Activated CD8-positive, alpha-beta memory T cell treated with anti-CD3 and anti-CD28 coated beads, Interleukin-2, amount 50 U/mL, for 24 hours (primary cell): ENCODE data around the gene MTAP.

Experiments used
- DNase-seq: peaks from one replicate; pipeline ENCODE4 v3.0.0-alpha.2; 2020; ENCODE audit errors: extremely low read depth

MTAP gene

DNA sequence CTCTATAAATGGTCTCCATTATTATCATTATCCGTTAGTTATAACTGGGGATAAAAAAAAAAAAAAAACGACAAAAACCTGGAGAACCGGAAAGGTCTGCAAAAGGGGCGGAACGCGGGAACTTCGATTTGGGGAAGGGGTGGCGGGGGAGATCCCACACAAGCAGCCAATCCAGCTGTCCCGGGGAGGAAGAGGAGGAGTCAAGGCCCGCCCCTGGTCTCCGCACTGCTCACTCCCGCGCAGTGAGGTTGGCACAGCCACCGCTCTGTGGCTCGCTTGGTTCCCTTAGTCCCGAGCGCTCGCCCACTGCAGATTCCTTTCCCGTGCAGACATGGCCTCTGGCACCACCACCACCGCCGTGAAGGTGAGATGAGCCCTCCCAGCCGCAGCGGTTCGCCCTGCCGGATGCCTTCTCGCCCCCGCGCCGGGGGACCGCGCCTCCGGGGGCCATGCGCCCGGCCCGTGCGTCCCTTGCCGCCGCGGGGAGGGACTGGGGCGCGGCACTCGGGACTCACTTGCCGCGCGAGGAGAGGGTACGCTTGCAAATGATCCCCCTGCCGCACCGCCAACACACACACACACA, at the start of gene MTAP:
Gene MTAP, plus strand, starts transcription at position 219 of the 583 bp plus-strand sequence. Its CDS starts 113 bp downstream, at position 332.
- DNase-seq, result peak; percentile 47

DNA sequence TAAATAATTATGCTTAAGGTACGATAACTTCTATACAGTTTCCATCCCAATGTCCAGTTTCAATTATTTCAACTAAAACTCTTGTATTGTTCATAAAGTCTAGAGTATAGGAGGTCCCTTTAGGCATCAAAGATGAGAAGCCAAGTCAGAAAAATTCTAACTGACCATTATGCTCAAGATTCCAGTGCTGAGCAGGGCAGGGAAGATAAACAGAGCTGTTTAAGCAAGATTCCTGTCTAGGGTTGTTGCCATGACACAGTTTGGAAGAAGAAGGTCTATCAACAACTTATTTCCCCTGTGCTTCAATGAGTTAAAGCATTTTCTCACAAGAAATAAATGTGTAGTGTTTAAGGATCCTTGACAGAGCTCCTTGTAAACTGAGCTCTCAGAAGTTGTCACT, 48.9 kb upstream of the MTAP start:
- no peak for DNase-seq

DNA sequence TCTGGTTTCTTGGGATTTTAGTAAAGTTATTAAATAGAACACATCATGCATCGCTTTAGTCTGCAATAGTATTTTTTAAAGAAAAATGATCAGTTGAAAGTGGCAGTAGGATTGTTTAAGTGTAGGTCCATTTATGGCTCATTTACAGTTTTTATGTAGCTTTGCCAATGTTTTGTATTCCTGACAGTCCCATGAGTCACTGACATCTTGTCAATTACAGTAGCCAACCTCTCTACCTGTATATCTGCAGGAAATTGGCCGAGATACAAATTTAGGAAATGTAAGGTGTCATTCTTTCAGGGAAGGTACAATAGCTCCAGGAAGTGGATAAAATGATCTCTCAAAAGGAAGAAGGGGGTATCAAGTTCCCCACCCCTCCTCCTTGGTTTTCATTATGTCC, 47.7 kb upstream of the MTAP start:
- DNase-seq, result no peak

DNA sequence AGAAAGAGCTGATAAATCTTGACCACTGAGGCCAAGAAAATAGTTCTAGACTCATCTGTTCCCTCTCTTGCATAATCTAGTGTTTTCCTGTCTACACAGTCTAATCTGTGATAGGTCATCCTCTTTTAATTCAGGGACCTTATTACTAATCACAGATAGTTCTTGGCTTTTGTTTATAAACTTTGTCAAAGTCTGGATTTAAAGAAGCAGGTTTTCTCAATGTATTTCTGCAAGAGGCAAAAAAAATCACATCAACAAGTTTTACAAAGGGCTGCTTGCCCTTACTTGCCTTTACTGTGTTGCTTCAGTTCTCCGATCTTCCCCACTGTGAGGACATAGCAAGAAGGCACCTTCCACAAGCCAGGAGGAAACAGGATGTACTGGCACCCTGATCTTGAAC, 43.9 kb upstream of the MTAP start:
- no peak for DNase-seq

DNA sequence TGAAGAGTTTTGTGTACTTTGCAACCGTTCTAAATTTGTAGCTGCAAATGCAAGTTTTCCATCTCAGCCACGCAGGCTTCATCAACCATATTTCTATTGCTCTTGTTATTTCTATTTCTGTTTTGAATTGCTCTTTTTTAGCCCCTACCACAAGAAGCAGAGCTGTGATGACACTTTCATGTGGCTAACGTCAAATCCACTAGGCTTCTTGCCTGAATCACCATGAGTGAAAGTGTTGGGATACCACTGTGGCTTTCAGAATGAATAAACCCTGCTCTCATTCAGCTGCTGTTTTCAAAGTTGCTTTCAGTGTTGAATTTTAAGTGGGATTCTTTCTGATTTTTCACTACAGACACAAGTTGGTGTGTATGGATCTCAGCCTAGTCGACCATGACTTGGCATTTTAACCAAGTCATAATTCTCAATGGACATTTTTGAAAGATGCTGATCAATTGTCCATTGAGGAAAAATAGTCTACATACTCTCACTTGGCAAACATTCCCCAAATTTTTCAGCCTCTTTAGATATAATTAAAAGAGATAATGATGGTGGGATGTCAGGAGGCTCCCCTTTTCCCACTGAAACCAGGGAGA, 41.0 kb upstream of the MTAP start:
- peak; percentile 2 for DNase-seq

DNA sequence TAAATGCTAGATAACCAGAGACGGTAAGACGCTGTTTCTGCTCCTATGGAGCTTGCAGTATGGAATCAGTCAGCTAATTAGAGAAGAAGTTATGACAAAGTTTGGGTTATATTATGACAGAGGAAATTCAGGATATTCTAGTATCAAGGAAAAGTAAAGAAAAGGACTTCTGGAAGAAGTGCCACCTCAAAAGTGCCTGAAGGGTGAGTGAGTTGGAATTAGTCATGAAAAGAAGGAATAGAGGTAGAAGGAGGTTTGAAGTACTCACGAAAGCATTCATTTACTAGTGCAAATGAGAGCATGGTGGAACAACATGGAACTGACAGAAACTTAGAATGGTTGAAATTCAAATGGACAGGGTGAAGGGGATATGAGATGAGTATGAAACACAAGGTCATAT, 40.4 kb upstream of the MTAP start:
- no peak for DNase-seq

DNA sequence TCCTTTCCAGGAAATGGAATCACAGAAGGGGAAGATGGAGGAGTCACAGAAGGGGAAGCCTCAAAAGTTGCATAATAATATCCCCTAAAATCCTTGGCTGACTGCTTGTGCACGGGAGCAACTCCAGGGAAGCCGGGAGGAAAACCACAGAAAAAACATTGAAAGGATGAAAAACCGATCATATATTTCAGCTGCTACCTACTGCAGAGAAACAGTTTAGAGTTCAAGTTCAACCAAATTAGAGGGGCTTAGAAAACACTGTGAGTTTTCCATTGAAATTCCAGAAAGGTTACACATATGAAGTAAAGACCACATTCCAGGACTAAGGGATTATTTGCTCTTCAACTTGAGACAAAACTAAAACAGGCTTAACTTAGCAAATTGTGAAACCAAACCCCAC, 37.6 kb upstream of the MTAP start:
- no peak for DNase-seq

DNA sequence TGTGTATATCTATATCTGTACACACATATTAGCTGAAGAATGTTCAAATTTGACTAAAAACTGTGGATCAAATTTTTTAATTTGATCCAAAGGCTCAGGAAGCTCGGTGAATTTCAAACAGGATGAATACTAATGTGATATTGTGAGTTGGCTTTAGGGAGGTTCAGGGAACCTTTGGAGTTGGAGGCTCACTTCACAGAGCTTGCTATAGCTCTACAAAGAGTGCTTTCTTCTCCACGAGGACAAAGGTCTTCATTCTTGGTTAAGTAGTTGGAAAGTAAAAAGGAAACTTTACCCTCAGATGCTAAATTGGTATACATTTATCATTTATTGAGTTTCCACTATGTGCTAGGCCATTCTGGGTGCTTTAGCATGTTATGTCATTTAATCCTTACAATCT, 36.3 kb upstream of the MTAP start:
- no peak for DNase-seq

DNA sequence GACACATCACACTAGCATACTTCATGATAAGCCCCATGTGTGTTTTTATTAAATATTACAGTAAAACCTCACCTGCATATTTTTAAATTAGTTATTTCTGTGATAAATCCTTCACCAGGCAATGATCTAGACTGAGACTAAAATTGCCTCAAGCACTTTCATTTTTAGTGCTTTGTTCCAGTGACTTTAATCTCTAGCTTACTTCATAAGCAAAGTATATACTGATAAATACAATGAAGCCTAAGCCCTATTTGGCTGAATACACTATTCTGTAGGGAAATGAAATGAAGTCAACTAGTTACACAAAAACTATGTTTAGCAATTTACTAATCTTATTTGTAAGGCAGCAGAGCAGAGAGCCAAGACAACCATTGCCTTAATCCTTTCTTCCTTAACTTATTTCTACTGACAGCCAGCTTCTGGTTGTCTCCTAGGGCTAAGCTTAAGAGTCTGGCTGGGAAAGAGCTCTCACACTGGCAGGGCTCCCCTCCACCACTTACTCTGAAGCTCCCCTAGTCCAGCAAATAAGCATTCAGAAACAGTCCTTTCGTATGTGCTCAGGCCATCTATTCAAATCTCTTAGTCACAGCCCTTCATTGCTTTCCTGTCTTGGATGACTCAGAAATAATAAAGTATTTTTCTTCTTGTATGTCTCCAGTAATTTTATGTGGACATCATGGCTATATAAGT, 31.4 kb upstream of the MTAP start:
- DNase-seq, result no peak

DNA sequence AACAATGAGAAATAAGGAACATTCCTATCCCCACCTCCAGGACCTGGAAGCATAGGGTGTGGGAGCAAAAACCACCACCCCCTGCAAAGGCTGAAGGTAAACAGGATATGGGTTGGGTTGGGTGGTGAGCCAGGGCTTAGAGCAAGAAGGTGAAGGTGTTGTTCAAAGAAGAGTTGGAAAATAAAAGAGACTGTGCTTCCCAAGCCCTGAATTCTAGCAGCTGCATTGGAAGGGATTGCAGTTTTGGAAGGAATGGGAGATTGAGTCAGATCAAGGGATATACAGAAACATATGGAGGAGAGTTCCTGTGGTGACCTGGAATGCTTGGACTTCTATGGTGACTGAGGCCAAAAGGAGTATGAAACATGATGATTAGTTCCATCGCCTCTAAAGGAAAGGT, 24.7 kb upstream of the MTAP start:
- no peak for DNase-seq

DNA sequence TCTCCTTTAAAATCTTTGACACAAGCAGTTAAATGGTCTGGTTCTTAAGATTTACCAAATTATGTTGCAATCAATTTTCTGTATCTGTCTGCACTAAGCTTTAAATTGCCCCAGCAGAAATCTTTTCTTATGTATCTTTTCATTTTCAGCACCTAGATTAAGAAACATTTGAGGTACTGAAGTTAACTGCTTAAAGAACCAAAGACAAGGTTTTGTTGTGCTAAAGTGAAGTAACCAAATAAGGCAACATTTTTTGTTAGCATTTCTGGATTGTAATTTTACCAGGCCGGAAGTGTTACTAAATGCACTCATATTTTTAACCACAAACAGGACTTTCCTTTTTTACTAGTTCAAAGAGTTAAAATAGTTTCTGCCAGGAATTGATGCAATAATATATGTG, 24.1 kb upstream of the MTAP start:
- DNase-seq, result no peak

DNA sequence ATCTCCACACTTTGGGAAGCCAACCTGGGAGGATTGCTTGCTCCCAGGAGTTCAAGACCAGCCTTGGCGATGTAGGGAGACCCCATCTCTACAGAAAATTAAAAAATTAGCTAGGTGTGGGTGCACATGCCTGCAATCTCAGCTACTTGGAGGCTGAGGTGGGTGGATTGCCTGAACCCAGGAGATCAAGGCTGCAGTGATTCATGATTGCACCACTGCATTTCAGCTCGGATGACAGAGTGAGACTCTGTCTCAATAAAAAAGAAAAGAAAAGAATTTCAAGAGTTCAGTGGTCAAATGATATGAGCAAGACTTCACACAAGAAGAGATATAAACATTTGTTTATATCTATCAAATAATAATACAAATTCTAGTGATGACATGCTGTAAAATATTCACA, 23.0 kb upstream of the MTAP start:
- DNase-seq, result no peak

DNA sequence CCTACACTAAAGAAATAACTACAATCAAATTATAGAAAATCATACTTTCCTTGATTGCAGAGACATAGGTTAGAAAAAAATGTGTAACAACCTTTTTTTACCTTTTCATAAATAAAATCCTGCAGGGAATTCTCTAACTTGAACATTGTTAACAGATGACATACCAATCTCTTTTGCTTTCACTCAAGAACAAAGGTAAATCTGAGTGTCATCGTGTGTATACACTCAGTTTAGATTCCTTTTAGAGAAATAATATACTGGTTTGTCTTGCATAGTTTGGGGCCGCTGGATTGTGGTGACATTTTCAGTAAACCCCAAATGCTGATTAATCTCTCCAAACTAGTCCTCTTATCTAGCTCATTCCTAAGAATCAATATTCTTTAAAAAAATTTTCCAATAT, 20.8 kb upstream of the MTAP start:
- no peak for DNase-seq

DNA sequence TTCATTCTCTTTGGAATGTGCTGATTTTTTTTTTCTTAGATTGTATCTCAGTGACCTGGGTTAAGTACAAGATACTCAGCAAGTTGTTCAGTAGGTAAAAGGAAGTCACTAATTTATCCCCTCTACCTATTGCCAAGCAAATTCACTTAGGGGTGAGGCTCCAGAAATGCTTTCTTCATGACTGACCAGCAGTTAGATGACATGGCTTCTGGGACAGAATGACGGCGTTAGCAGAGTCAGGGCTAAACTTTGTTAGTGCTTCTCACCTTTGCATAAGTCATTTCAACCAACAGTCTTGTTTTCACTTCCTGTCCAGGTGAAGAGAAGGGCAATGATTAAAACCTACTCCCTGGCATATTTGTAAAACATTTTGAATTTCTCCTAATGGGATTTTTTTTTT, 20.2 kb upstream of the MTAP start:
- no peak for DNase-seq

DNA sequence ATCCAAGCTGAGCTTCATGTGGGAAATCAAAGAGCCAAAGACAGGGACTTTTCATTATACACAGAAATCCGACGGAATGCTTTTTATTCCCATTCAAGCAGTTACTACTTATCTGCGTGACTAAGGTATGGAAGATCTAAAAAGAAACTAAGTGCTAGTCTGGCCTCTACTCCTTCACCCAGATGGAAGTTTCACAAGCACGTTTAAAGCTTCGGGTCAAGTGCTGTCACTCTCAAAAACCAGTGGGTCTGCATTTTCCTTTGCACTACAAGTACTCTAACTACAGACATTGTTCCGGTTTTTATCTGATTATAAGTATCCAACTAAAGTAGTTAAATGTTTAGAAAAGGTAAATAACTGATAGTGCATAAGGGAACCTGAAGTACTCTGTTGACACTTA, 13.7 kb upstream of the MTAP start:
- DNase-seq, result no peak

DNA sequence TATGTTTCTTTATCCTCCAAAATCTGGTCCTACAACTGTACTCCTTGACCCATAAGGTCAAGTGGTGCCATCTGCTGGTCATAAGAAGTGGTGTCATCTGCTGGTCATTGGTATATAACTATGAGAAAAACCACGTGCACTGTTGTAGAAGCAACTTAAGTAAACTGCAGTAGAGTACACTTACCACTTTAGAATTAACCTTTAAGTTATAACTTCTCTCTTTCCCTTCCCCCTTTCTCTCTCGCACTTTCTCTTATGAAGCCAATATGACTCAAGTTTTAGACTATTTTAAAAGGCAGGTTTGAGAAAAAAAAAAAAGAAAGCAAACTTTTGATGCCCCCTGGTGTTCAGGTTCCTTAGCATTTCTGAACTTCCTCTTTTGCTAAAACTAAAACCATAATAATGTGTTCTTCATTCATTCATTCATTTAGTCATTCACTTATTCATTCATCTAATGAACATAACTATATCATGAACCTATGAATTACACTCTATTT, 12.8 kb upstream of the MTAP start:
- peak; percentile 17 for DNase-seq

DNA sequence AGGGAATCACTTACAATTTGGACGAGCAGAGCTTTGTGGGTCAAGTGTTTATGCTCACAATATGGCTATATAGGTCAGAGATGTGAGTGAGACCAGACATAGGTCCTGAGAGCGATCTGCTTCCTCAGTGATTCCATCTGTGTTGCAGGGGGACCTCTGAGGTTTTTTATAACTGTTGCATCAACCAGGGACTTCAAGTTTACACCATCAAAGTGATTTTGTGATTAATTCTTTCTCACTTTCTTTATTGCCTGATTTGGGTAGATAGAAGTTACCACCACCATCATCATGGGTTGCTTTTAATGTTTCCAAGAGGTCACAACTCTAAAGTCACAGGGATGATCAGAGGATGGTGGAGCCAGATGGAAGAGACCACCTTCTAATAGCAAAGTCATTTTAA, 7.0 kb upstream of the MTAP start:
- no peak for DNase-seq

DNA sequence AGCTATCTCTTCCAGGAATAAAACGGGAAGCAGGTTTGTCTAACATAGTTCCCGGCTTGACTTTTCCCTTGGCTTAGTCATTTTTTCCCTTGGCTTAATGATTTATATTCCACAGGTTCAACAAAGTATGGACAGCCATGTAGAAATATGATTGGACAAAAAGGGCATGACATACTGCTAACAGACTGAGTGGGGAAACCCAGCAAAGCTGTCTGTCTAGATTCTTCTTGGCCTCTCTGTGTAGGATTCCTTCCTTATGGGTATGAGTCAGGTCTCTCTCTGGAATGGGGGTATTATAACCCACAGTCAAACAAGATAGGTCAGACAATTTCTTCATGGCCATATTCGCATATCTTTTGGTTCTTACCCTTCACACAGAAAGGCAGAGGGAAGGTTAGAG, 5.7 kb upstream of the MTAP start:
- DNase-seq, result no peak

DNA sequence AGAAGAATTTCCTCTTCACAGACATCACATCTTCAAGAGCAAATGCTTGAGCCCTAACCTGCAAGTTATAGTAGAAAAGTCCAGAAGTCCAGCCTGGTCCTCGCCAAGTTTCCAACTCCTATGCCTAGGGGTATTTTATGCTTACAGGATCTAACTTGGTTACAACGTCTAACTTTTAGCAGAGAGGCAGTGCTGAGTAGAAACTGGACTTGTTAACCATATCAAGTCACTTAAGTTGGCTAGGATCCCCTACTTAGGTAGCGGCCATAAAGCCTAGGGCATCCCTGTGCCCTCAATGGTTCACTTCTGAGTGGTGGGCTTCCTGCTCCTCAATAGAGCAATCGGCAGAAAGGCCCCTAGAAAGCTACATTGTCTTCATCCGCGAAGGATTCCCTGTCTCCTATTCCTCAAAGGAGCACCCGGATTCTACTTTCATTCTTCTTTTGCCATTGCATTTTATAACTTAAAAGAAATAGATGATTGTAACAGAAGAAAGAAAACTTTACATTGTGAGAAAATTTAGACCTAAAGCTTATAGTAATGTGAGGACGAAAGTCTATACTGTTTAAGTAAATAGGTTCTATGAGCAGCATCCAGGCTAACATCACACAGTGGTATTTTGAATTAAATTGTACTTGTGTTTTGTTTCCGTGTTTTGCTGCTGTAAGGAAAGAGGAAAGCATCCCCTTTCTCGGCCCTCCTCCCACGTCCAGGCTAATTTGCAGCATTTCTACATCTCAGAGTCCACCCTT, 1.3 kb upstream of the MTAP start:
- no peak for DNase-seq

DNA sequence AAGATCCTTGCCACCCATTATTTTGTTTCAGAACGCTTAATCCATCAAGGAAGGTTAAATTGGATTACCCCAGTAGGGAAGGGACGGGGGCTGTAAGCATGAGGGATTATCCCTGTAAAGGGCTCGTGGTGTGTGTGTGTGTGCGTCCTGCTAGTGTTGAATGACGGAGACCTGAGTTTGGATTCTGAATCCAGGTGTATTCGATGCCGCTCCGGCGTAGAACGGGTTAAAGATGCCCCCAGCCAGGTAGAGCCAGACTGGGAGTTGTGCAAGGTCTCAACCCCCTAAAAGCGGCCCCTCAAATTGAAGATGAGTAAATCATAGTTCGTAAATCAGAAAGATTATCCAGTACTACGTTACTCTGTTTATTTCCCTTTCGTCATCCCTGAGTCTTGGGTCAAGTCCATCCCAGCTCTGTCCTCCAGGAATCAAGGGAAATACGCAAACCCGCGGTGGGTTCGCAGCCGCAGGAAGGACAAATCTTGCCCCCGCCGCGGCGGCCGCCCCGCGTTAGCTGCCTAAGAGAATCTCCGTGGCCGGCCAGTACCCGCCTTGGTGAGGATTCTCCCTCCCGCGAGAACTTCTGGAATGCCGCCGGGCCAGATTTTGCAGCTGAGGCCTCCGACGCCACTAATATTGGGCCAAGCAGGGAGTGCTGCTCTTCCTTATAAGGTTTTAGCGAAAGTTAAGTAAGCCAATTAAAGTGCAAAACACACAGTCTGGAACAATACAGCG, 586 bp upstream of the MTAP start:
- no peak for DNase-seq

DNA sequence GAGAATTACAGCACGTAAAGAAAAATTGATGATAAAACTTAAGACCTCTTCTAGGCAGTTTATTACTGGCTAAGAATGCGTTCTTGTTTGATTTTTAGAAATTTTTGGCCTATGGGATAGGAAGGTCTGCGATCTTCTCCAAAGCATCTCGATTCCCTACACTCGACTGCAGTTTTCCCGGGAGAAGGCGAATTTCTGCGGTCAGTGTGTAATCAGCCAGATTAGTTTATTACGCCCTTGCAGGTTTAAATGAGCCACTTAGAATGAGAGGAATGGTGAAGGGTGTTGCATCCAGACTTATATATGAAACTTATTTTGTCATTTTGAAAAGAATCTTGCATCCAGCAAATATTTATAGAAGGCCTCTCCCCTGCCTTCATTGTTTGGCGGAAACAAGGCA, 1.2 kb downstream of the MTAP start:
- no peak for DNase-seq

DNA sequence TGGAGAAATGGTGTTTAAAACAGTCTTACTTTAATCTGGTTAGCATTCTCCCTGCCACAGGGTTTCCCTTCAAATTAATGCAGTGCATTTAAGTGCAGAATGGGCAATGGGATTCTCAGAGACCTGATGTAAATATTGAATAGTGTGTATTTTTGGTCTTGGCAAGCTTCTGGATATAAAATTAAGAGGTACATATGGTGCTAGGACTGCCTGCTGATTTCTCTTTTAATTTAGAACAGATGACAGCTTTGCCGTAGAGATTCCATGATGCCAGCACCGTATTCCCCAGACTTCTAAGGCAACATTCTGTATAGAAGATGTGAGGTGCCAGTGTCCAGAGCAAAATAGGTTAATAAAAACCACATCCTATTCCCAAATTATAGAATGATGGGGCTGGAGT, 1.9 kb downstream of the MTAP start:
- no peak for DNase-seq
